Measurements from ENCODE around the gene CDC37L1.

DNA sequence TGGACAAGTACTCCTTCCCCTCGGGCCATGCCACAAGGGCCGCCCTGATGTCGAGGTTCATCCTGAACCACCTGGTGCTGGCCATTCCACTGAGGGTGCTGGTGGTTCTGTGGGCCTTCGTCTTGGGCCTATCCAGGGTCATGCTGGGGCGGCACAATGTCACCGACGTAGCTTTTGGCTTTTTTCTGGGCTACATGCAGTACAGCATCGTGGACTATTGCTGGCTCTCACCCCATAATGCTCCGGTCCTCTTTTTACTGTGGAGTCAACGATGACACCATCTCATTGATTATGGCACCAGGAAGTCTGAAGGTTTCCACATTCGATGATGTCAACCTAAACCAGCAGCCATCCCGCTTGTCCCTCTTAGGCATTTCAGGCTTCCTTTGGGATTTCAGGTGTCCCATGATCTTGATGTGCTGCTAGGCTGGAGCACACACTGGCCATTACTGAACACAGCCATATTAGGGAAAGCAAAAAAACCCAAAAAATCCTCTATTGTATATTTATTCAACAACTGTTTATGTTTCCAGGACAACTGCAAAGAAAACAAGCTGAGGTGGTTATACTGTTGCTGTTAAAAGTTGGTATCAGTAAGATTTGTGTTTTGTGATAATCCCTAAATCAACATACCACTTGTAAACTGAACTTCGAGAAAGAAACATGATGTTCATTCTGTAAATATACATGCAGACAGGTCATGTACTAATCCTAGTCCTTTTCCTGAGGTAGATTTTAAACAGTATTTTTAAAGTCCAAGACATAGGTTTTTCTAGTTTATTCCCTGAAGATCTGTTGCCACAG lies 16.2 kb upstream of the CDC37L1 start:
- TF ChIP-seq POLR2AphosphoS5 (IDR thresholded peaks at IDR 0.05; ENCODE audit: borderline replicate concordance, low read depth, low read length), result no peak
- TF ChIP-seq EZH2 (IDR thresholded peaks at IDR 0.05), result no peak

Data from SK-N-MC (cell line).